GM12872 (cell line): ENCODE measurements around the gene TAF6.

ENCODE experiments used
- TF ChIP-seq, protein P1 (sequence below): IDR thresholded peaks from 3 replicates; pipeline ENCODE4 v1.5.1; 2011; ENCODE audit warnings: low read depth, mild to moderate bottlenecking, low read length, moderate library complexity; ENCODE audit not compliant: insufficient read depth

The TAF6 gene

DNA sequence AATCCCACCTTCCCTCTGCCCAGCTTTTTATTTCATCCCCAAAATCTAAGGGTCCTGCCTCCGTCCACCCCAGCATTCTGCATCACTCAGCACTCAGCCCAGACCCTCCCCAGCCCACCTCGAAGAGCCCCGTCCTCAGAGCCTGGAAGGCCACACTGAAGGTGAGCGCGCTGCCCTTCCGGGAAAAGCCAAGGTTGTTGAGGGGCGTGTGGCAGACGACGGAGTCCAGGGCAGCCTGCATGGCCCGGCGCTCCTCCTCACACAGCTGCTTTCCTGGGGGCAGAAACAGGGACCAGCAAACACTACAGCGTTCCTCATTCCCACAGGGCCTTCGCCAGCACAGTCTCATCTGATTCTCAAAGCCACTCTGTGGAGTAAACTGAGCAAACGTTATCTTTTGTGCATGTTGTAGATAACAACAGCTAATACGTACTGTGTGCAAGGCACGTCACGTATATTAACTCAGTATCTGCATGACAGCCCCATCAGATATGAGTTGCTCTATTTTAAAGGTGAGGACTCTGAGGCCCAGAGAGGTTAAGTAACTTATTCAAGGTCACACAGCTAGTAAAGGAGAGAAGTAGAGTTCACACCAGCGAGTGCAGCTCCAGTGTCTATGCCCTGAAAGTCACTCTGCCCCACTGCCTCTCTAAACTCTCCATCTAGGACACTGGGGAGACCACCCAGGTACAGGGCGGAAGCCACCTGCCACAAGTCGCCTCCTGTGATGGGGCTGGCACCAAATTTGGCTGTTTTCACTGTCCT, 36.6 kb upstream of the TAF6 start:
- TF ChIP-seq, protein P1, sequence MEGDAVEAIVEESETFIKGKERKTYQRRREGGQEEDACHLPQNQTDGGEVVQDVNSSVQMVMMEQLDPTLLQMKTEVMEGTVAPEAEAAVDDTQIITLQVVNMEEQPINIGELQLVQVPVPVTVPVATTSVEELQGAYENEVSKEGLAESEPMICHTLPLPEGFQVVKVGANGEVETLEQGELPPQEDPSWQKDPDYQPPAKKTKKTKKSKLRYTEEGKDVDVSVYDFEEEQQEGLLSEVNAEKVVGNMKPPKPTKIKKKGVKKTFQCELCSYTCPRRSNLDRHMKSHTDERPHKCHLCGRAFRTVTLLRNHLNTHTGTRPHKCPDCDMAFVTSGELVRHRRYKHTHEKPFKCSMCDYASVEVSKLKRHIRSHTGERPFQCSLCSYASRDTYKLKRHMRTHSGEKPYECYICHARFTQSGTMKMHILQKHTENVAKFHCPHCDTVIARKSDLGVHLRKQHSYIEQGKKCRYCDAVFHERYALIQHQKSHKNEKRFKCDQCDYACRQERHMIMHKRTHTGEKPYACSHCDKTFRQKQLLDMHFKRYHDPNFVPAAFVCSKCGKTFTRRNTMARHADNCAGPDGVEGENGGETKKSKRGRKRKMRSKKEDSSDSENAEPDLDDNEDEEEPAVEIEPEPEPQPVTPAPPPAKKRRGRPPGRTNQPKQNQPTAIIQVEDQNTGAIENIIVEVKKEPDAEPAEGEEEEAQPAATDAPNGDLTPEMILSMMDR: no peak

- TF ChIP-seq, protein P1: no peak
These were observed 35.7 kb upstream of the TAF6 start for GRCh38 chr7:100154651-100155491.

GRCh38 chr7:100153708-100154535, 34.8 kb upstream of the TAF6 start:
- TF ChIP-seq, protein P1: no peak

DNA sequence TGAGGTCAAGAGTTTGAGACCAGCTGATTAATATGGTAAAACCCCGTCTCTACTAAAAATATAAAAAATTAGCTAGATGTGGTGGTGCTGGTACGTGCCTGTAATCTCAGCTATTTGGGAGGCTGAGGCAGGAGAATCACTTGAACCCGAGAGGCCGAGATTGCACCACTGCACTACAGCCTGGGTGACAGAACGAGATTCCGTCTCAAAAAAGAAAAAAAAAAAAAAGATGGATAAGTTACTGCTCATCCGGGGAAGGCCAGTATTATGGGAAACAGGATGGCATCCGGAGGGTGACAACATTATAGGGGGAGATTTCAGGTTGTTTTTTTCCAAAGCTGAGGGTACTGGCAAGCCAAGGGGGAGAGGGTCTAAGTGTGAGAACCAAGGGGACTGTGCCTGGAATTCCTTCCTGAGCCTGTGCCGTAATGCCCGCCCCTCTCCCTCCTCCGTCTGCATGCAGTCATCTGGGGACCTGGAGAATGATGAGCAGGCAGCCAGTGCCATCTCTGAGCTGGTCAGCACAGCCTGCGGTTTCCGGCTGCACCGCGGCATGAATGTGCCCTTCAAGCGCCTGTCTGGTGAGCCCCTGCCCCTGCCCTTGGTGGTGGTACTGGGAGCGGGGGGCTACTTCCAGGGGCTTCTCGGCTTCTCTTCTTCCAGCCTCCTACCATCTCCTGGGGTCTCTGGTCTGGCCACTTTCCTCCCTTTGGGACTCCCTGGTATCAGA, 33.9 kb upstream of the TAF6 start:
- TF ChIP-seq, protein P1: no peak

DNA sequence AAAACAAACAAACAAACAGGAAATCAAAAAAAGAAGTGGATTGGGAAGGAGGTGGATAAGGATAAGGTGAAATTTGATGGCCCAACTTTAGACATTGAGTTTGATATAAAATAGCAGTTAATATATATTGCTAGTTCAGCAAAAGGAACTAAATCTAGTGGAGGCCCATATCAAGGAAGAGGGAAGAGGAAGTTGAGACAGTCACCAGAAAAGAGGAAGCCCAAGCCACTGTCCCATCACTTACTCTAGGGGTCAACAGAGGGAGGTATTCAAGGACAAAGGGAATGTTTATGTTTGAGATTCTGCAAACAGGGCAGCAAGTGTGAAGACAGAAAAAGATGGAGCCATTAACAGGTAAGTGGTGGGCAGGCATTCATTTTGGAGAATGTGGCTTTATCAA, 33.2 kb upstream of the TAF6 start:
- TF ChIP-seq, protein P1: no peak

DNA sequence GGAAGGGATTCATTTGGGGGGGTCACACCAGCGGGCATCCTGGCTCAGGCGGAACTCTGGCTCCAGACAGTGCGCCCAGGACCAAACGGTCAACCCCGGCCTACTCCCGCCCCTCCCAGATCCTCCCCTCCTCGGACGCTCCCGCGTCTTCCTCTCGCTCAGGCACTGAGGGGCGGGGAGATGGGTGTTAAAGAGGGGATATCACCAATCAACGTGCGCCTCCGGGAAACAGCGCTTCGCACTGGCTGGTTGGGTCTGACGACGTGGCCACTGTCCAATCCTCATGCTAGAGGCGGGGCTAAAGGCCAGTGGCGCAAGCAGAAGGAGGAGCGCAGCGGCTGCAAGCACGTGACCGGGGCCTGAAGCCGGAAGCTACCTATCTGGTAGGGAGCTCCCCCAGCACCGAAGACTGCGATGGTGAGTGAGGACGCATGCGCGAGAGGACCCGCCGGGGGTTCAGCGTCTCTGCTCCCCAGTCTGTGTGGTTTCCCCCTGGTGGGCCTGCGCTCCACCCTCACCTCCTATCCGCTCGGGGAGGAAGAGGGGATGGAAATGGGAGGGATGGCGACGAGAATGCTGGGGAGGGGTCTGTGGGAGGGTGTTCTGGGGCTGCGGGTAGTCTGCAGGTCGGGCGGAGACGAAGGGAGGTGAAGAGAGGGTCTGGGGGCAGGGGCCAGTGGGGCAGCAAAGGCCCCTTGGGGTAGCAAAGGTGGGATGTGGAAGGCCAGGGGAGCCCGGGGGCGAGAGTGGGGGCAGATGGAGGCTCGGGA, 29.6 kb upstream of the TAF6 start, which contains the start of gene LAMTOR4:
Gene LAMTOR4, plus strand, starts transcription at position 360 of the 770 bp plus-strand sequence. Its CDS starts 55 bp downstream, at position 415.
- TF ChIP-seq, protein P1: no peak
